Activated T-helper 9 cell treated with anti-CD3 and anti-CD28 coated beads, Interleukin-2, amount 50 U/mL, for 16 hours (primary cell): ENCODE data around the gene COL6A2.
"Not testable (repeated sequence)": the region's sequence is repeated elsewhere in the genome, so short reads cannot be mapped to it uniquely, and the experiment has no call there.

Source experiments
- DNase-seq: peaks from one replicate; pipeline ENCODE4 v3.0.0-alpha.2; 2020; ENCODE audit warnings: low read depth

Gene COL6A2

GRCh38 chr21:46176443-46177129, 78.7 kb downstream of the COL6A2 start:
- DNase-seq = not testable (repeated sequence)

GRCh38 chr21:46178961-46179360, 81.0 kb downstream of the COL6A2 start:
- DNase-seq = no peak
